HL-60 (cell line): Measurements from ENCODE around the gene ERCC4.

Source experiments
- CTCF ChIP-seq: IDR thresholded peaks from one replicate; pipeline ENCODE4 v1.5.1; 2011; ENCODE audit warnings: low read length, control low read depth, inconsistent platforms; ENCODE audit not compliant: insufficient read depth
- GABPA ChIP-seq: IDR thresholded peaks from 2 replicates; pipeline ENCODE4 v1.6.1; 2012; ENCODE audit warnings: low read depth
- POLR2AphosphoS5 ChIP-seq: IDR thresholded peaks from 2 replicates; pipeline ENCODE4 v1.6.1; 2012; ENCODE audit warnings: low read depth
- REST ChIP-seq: IDR thresholded peaks from 2 replicates; pipeline ENCODE4 v1.6.1; 2012; ENCODE audit warnings: low read depth; ENCODE audit not compliant: insufficient replicate concordance
- SPI1 ChIP-seq: IDR thresholded peaks from 2 replicates; pipeline ENCODE4 v1.6.1; 2012; ENCODE audit warnings: low read depth, mild to moderate bottlenecking, borderline replicate concordance

- no peak for TF ChIP-seq CTCF
- no peak for TF ChIP-seq GABPA
- TF ChIP-seq REST = no peak
- no peak for TF ChIP-seq POLR2AphosphoS5
- TF ChIP-seq SPI1 = no peak; the same call in 1 of the 2 replicates
These were observed 13.5 kb upstream of the ERCC4 start for GRCh38 chr16:13906168-13907089.
